ENCODE results near the gene TMEM97.

Gene TMEM97

DNA sequence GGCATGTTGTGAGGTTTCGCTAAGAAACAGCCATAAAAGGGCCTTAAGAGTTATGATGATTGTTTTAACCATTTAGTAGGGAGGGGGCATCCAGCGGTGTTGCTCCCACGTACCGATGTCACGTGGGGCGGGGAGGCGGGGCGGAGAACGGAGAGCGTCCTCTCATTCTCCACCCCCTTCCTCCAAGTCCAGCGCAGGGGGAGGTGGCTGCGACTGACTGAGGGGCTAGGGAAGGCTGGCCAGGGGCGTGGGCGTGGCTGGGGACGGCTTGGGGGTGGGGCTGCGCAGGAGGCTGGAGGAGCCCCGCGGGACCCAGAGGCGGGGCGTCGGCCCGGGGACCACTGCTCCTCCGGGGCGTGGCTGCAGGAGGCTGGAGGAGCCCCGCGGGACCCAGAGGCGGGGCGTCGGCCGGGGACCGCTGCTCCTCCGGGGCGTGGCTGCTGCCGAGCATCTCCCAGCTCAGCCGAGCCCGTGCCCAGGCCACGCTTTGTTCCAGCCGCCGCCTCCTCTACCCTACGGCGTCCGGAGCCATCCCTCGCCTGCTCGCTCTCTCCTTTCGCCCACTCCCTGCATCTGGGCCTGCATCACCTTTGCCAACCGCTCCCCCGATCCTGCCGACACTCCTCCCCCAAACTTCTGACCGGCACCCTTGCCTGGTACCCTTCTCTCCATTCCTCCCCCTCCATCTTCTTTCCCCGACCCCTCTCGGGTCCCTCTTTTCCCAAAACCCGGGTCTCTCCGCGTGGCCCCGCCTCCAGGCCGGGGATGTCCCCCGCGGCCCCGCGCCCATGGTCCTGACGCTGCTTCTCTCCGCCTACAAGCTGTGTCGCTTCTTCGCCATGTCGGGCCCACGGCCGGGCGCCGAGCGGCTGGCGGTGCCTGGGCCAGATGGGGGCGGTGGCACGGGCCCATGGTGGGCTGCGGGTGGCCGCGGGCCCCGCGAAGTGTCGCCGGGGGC lies 52.5 kb downstream of the TMEM97 start, which contains the start of gene SARM1 (continued):
- TF ChIP-seq GLI2 (tag by site-specific recombination; IDR thresholded peaks at IDR 0.05; ENCODE audit: borderline replicate concordance, low read depth) = no peak
- TF ChIP-seq ZXDB (tag by site-specific recombination; IDR thresholded peaks at IDR 0.05) = no peak; the same call in 1 of the 2 replicates
- no peak for TF ChIP-seq ZSCAN16 (tag by site-specific recombination; IDR thresholded peaks at IDR 0.05)
- TF ChIP-seq ZNF473 (tag by site-specific recombination; IDR thresholded peaks at IDR 0.05) = no peak
- TF ChIP-seq ZNF354C (tag by site-specific recombination; IDR thresholded peaks at IDR 0.05; ENCODE audit: borderline replicate concordance, low read depth) = no peak
- no peak for TF ChIP-seq ZNF558 (tag by site-specific recombination; IDR thresholded peaks at IDR 0.05)
- peak; percentile 56 for TF ChIP-seq ZNF600 (tag by site-specific recombination; IDR thresholded peaks at IDR 0.05)
- TF ChIP-seq ZNF132 (tag by site-specific recombination; IDR thresholded peaks at IDR 0.05; ENCODE audit: borderline replicate concordance) = no peak
- no peak for TF ChIP-seq SETDB1 (IDR thresholded peaks at IDR 0.05; ENCODE audit: insufficient read length, low read length)
- no peak for TF ChIP-seq ZNF169 (tag by site-specific recombination; IDR thresholded peaks at IDR 0.05)
- no peak for TF ChIP-seq ZNF426 (tag by site-specific recombination; IDR thresholded peaks at IDR 0.05)
- TF ChIP-seq, protein P1, sequence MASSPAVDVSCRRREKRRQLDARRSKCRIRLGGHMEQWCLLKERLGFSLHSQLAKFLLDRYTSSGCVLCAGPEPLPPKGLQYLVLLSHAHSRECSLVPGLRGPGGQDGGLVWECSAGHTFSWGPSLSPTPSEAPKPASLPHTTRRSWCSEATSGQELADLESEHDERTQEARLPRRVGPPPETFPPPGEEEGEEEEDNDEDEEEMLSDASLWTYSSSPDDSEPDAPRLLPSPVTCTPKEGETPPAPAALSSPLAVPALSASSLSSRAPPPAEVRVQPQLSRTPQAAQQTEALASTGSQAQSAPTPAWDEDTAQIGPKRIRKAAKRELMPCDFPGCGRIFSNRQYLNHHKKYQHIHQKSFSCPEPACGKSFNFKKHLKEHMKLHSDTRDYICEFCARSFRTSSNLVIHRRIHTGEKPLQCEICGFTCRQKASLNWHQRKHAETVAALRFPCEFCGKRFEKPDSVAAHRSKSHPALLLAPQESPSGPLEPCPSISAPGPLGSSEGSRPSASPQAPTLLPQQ (tag by site-specific recombination; IDR thresholded peaks at IDR 0.05) = peak; percentile 60; the same call in 1 of the 2 replicates
- peak; percentile 95 for TF ChIP-seq EGR2 (tag by site-specific recombination; IDR thresholded peaks at IDR 0.05; ENCODE audit: low read depth)
- no peak for TF ChIP-seq ZNF660 (tag by site-specific recombination; IDR thresholded peaks at IDR 0.05)
- no peak for TF ChIP-seq ZNF623 (tag by site-specific recombination; IDR thresholded peaks at IDR 0.05)
- no peak for TF ChIP-seq ZFP41 (tag by site-specific recombination; IDR thresholded peaks at IDR 0.05; ENCODE audit: borderline replicate concordance)
- TF ChIP-seq ZNF133 (tag by site-specific recombination; IDR thresholded peaks at IDR 0.05) = peak; percentile 26; the same call in 1 of the 2 replicates
- TF ChIP-seq, protein P2, sequence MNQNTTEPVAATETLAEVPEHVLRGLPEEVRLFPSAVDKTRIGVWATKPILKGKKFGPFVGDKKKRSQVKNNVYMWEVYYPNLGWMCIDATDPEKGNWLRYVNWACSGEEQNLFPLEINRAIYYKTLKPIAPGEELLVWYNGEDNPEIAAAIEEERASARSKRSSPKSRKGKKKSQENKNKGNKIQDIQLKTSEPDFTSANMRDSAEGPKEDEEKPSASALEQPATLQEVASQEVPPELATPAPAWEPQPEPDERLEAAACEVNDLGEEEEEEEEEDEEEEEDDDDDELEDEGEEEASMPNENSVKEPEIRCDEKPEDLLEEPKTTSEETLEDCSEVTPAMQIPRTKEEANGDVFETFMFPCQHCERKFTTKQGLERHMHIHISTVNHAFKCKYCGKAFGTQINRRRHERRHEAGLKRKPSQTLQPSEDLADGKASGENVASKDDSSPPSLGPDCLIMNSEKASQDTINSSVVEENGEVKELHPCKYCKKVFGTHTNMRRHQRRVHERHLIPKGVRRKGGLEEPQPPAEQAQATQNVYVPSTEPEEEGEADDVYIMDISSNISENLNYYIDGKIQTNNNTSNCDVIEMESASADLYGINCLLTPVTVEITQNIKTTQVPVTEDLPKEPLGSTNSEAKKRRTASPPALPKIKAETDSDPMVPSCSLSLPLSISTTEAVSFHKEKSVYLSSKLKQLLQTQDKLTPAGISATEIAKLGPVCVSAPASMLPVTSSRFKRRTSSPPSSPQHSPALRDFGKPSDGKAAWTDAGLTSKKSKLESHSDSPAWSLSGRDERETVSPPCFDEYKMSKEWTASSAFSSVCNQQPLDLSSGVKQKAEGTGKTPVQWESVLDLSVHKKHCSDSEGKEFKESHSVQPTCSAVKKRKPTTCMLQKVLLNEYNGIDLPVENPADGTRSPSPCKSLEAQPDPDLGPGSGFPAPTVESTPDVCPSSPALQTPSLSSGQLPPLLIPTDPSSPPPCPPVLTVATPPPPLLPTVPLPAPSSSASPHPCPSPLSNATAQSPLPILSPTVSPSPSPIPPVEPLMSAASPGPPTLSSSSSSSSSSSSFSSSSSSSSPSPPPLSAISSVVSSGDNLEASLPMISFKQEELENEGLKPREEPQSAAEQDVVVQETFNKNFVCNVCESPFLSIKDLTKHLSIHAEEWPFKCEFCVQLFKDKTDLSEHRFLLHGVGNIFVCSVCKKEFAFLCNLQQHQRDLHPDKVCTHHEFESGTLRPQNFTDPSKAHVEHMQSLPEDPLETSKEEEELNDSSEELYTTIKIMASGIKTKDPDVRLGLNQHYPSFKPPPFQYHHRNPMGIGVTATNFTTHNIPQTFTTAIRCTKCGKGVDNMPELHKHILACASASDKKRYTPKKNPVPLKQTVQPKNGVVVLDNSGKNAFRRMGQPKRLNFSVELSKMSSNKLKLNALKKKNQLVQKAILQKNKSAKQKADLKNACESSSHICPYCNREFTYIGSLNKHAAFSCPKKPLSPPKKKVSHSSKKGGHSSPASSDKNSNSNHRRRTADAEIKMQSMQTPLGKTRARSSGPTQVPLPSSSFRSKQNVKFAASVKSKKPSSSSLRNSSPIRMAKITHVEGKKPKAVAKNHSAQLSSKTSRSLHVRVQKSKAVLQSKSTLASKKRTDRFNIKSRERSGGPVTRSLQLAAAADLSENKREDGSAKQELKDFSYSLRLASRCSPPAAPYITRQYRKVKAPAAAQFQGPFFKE (tag by site-specific recombination; IDR thresholded peaks at IDR 0.05; ENCODE audit: borderline replicate concordance) = 0 out of 2 replicates have a peak, but pooled peaks have one; percentile 32
- no peak for TF ChIP-seq ZNF274 (IDR thresholded peaks at IDR 0.05; ENCODE audit: low read length)
- TF ChIP-seq ZNF274 (tag by site-specific recombination; IDR thresholded peaks at IDR 0.05; ENCODE audit: borderline replicate concordance) = no peak
- TF ChIP-seq, protein P3, sequence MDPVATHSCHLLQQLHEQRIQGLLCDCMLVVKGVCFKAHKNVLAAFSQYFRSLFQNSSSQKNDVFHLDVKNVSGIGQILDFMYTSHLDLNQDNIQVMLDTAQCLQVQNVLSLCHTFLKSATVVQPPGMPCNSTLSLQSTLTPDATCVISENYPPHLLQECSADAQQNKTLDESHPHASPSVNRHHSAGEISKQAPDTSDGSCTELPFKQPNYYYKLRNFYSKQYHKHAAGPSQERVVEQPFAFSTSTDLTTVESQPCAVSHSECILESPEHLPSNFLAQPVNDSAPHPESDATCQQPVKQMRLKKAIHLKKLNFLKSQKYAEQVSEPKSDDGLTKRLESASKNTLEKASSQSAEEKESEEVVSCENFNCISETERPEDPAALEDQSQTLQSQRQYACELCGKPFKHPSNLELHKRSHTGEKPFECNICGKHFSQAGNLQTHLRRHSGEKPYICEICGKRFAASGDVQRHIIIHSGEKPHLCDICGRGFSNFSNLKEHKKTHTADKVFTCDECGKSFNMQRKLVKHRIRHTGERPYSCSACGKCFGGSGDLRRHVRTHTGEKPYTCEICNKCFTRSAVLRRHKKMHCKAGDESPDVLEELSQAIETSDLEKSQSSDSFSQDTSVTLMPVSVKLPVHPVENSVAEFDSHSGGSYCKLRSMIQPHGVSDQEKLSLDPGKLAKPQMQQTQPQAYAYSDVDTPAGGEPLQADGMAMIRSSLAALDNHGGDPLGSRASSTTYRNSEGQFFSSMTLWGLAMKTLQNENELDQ (tag by site-specific recombination; IDR thresholded peaks at IDR 0.05; ENCODE audit: low read depth) = no peak
- TF ChIP-seq ZNF350 (tag by site-specific recombination; IDR thresholded peaks at IDR 0.05) = no peak
- TF ChIP-seq ZNF138 (tag by site-specific recombination; IDR thresholded peaks at IDR 0.05; ENCODE audit: borderline replicate concordance) = no peak
- no peak for TF ChIP-seq HOXA7 (CRISPR knock-in tag; IDR thresholded peaks at IDR 0.05; ENCODE audit: borderline replicate concordance)
- peak; percentile 29; the same call in 1 of the 2 replicates for TF ChIP-seq ZIC2 (tag by site-specific recombination; IDR thresholded peaks at IDR 0.05)
- TF ChIP-seq, protein P4, sequence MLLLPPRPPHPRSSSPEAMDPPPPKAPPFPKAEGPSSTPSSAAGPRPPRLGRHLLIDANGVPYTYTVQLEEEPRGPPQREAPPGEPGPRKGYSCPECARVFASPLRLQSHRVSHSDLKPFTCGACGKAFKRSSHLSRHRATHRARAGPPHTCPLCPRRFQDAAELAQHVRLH (tag by site-specific recombination; IDR thresholded peaks at IDR 0.05) = peak; percentile 73; the same call in 1 of the 2 replicates
- peak; percentile 91 for TF ChIP-seq SP3 (tag by site-specific recombination; IDR thresholded peaks at IDR 0.05)
- no peak for TF ChIP-seq ZNF621 (tag by site-specific recombination; IDR thresholded peaks at IDR 0.05)
- TF ChIP-seq ZSCAN23 (tag by site-specific recombination; IDR thresholded peaks at IDR 0.05) = peak; percentile 72; the same call in 1 of the 2 replicates
- TF ChIP-seq ZFP69B (tag by site-specific recombination; IDR thresholded peaks at IDR 0.05) = peak; percentile 86
